ENCODE measurements around the gene H2BK1.

H2BK1 gene

GRCh38 chr7:151232091-151232916 is 22.0 kb upstream of the H2BK1 start, which contains the start of gene CHPF2:
Gene CHPF2 (plus strand): TSS chr7:151232483. CDS start chr7:151234012, 1,529 bp downstream.
- DNase-seq (ENCODE audit: low read depth), result peak; percentile 87

GRCh38 chr7:151231080-151231479 is 20.8 kb upstream of the H2BK1 start:
- DNase-seq (ENCODE audit: low read depth), result no peak

GRCh38 chr7:151229249-151229648 is 19.0 kb upstream of the H2BK1 start:
- DNase-seq (ENCODE audit: low read depth), result no peak

- DNase-seq (ENCODE audit: low read depth), result no peak
These were observed 18.0 kb upstream of the H2BK1 start for GRCh38 chr7:151228024-151228866.

- peak; percentile 97 for DNase-seq (ENCODE audit: low read depth)
These were observed 16.8 kb upstream of the H2BK1 start, which contains the start of gene ABCF2 for GRCh38 chr7:151226875-151227782. Gene ABCF2 (minus strand): TSS chr7:151227205. CDS start chr7:151226458, 747 bp downstream.

GRCh38 chr7:151226560-151226874 is 16.2 kb upstream of the H2BK1 start:
- no peak for DNase-seq (ENCODE audit: low read depth)

- no peak for DNase-seq (ENCODE audit: low read depth)
These were observed 15.7 kb upstream of the H2BK1 start for GRCh38 chr7:151225948-151226510.

- no peak for DNase-seq (ENCODE audit: low read depth)
These were observed 13.4 kb upstream of the H2BK1 start for GRCh38 chr7:151223728-151224127.

- DNase-seq (ENCODE audit: low read depth), result no peak
These were observed 7.9 kb upstream of the H2BK1 start for GRCh38 chr7:151218170-151218569.

GRCh38 chr7:151215396-151215795 is 5.1 kb upstream of the H2BK1 start:
- DNase-seq (ENCODE audit: low read depth), result no peak

- no peak for DNase-seq (ENCODE audit: low read depth)
These were observed 3.5 kb upstream of the H2BK1 start for GRCh38 chr7:151213826-151214225.

GRCh38 chr7:151212626-151213025 is 2.3 kb upstream of the H2BK1 start:
- no peak for DNase-seq (ENCODE audit: low read depth)

GRCh38 chr7:151211155-151211772 is 976 bp upstream of the H2BK1 start:
- no peak for DNase-seq (ENCODE audit: low read depth)

- no peak for DNase-seq (ENCODE audit: low read depth)
These were observed 700 bp downstream of the H2BK1 start for GRCh38 chr7:151209588-151209987.

- no peak for DNase-seq (ENCODE audit: low read depth)
These were observed 1.9 kb downstream of the H2BK1 start for GRCh38 chr7:151208253-151208862.

GRCh38 chr7:151207804-151208203 is 2.5 kb downstream of the H2BK1 start:
- DNase-seq (ENCODE audit: low read depth), result no peak

- DNase-seq (ENCODE audit: low read depth), result no peak
These were observed 3.0 kb downstream of the H2BK1 start for GRCh38 chr7:151207315-151207714.

GRCh38 chr7:151206914-151207313 is 3.4 kb downstream of the H2BK1 start:
- no peak for DNase-seq (ENCODE audit: low read depth)

GRCh38 chr7:151205730-151206129 is 4.6 kb downstream of the H2BK1 start:
- no peak for DNase-seq (ENCODE audit: low read depth)

GRCh38 chr7:151204383-151205032 is 5.8 kb downstream of the H2BK1 start:
- DNase-seq (ENCODE audit: low read depth), result no peak

Measured in activated gamma-delta T cell treated with anti-CD3 and anti-CD28 coated beads, Interleukin-2, amount 50 U/mL, for 16 hours (primary cell).